MM.1S (cell line): ENCODE data around the gene GTPBP4.

Source experiments
- DNase-seq: peaks from one replicate; pipeline ENCODE4 v3.0.0-alpha.2; 2015
- H2AFZ ChIP-seq: fragments of 300-600 bp; sonication (generic); 2 replicates; pipeline ENCODE4 v1.6.0; 2016; ENCODE audit warnings: antibody characterized with exemption, low read length
- H3F3A ChIP-seq: fragments of 300-600 bp; sonication (generic); 2 replicates; pipeline ENCODE4 v1.6.1; 2016; ENCODE audit warnings: mild to moderate bottlenecking, antibody characterized with exemption, low read length, moderate library complexity, mixed read lengths; ENCODE audit not compliant: insufficient read depth
- H3K27ac ChIP-seq: fragments of 300-600 bp; sonication (generic); 2 replicates; pipeline ENCODE4 v1.5.1; 2016; ENCODE audit warnings: mild to moderate bottlenecking, low read length
- H3K27me3 ChIP-seq: fragments of 300-600 bp; sonication (generic); replicated peaks from 2 replicates; pipeline ENCODE4 v1.6.0; 2016; ENCODE audit warnings: low read length; ENCODE audit not compliant: insufficient read depth
- H3K36me3 ChIP-seq: fragments of 300-600 bp; sonication (generic); replicated peaks from 2 replicates; pipeline ENCODE4 v1.6.1; 2016; ENCODE audit warnings: mild to moderate bottlenecking, low read length, mixed read lengths; ENCODE audit not compliant: insufficient read depth
- H3K4me1 ChIP-seq: fragments of 300-600 bp; sonication (generic); 2 replicates; pipeline ENCODE4 v1.6.1; 2016; ENCODE audit warnings: low read length, mixed read lengths
- H3K4me2 ChIP-seq: fragments of 300-600 bp; sonication (generic); 2 replicates; pipeline ENCODE4 v1.6.0; 2016; ENCODE audit warnings: low read depth, low read length
- H3K4me3 ChIP-seq: fragments of 300-600 bp; sonication (generic); 2 replicates; pipeline ENCODE4 v1.5.1; 2016; ENCODE audit warnings: low read length, mixed read lengths
- H3K79me2 ChIP-seq: fragments of 300-600 bp; sonication (generic); 2 replicates; pipeline ENCODE4 v1.6.1; 2016; ENCODE audit warnings: mixed run types, low read length, mixed read lengths
- H3K9ac ChIP-seq: fragments of 300-600 bp; sonication (generic); 2 replicates; pipeline ENCODE4 v1.6.1; 2016; ENCODE audit warnings: low read length, mixed read lengths
- H3K9me2 ChIP-seq: fragments of 300-600 bp; sonication (generic); replicated peaks from 2 replicates; pipeline ENCODE4 v1.6.1; 2016; ENCODE audit warnings: mild to moderate bottlenecking, low read length, mixed read lengths; ENCODE audit not compliant: insufficient read depth
- H3K9me3 ChIP-seq: fragments of 300-600 bp; sonication (generic); replicated peaks from 2 replicates; pipeline ENCODE4 v1.6.1; 2016; ENCODE audit warnings: mild to moderate bottlenecking, low read length, mixed read lengths; ENCODE audit not compliant: insufficient read depth
- H4K20me1 ChIP-seq: fragments of 300-600 bp; sonication (generic); 2 replicates; pipeline ENCODE4 v1.6.1; 2016; ENCODE audit warnings: mild to moderate bottlenecking, low read length, moderate library complexity, mixed read lengths; ENCODE audit not compliant: insufficient read depth
- EZH2 ChIP-seq: fragments of 300-600 bp; sonication (generic); optimal IDR thresholded peaks from 2 replicates; pipeline ENCODE3; 2017; ENCODE audit warnings: low read depth, mild to moderate bottlenecking, antibody characterized with exemption, low read length, mixed read lengths
- EZH2phosphoT487 ChIP-seq: fragments of 300-600 bp; sonication (generic); IDR thresholded peaks from 2 replicates; pipeline ENCODE4 v1.6.1; 2018; ENCODE audit warnings: antibody characterized with exemption, low read length
- TF ChIP-seq, protein P1 (sequence below): fragments of 300-600 bp; sonication (generic); IDR thresholded peaks from 2 replicates; pipeline ENCODE4 v1.5.1; 2016; ENCODE audit warnings: antibody characterized with exemption, low read length, mixed read lengths

The GTPBP4 gene

GRCh38 chr10:971150-971542, 17.1 kb upstream of the GTPBP4 start:
- no peak overlapping the region for H3K4me2 ChIP-seq
- H3F3A ChIP-seq: no peaks in the 10 kb centered on the region
- H3K9me3 ChIP-seq: no peaks in the 10 kb centered on the region
- H3K4me1 ChIP-seq: no peaks in the 10 kb centered on the region
- no peak overlapping the region for H2AFZ ChIP-seq
- H3K27ac ChIP-seq: no peak overlapping the region
- H3K4me3 ChIP-seq: no peak overlapping the region
- H3K36me3 ChIP-seq: no peaks in the 10 kb centered on the region
- no peak for DNase-seq
- H4K20me1 ChIP-seq: no peaks in the 10 kb centered on the region
- no peaks in the 10 kb centered on the region for H3K79me2 ChIP-seq
- no peak overlapping the region for H3K9ac ChIP-seq
- TF ChIP-seq, protein P1, sequence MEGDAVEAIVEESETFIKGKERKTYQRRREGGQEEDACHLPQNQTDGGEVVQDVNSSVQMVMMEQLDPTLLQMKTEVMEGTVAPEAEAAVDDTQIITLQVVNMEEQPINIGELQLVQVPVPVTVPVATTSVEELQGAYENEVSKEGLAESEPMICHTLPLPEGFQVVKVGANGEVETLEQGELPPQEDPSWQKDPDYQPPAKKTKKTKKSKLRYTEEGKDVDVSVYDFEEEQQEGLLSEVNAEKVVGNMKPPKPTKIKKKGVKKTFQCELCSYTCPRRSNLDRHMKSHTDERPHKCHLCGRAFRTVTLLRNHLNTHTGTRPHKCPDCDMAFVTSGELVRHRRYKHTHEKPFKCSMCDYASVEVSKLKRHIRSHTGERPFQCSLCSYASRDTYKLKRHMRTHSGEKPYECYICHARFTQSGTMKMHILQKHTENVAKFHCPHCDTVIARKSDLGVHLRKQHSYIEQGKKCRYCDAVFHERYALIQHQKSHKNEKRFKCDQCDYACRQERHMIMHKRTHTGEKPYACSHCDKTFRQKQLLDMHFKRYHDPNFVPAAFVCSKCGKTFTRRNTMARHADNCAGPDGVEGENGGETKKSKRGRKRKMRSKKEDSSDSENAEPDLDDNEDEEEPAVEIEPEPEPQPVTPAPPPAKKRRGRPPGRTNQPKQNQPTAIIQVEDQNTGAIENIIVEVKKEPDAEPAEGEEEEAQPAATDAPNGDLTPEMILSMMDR: no peak
- no peak for TF ChIP-seq EZH2
- no peak for TF ChIP-seq EZH2phosphoT487
- no peaks in the 10 kb centered on the region for H3K9me2 ChIP-seq
- no peaks in the 10 kb centered on the region for H3K27me3 ChIP-seq

- Histone ChIP-seq H3K4me2 (no peak overlapping the region), H3K4me3 (no peak overlapping the region), H3K36me3 (no peaks in the 10 kb centered on the region), H3K9me2 (no peaks in the 10 kb centered on the region), H3K79me2 (no peaks in the 10 kb centered on the region), H3K9ac (no peak overlapping the region), H4K20me1 (no peaks in the 10 kb centered on the region), H2AFZ (no peak overlapping the region), H3K27me3 (no peaks in the 10 kb centered on the region), H3K27ac (no peak overlapping the region), H3K4me1 (no peaks in the 10 kb centered on the region), H3K9me3 (no peaks in the 10 kb centered on the region), H3F3A (no peaks in the 10 kb centered on the region)
- TF ChIP-seq, protein P1: no peak
- TF ChIP-seq EZH2phosphoT487 (no peak), EZH2 (no peak)
- DNase-seq: no peak
Observed at GRCh38 chr10:971613-972012, 16.6 kb upstream of the GTPBP4 start.

GRCh38 chr10:972763-973162, 15.5 kb upstream of the GTPBP4 start:
- Histone ChIP-seq H3F3A (no peaks in the 10 kb centered on the region), H3K4me3 (no peak overlapping the region), H3K9ac (no peak overlapping the region), H3K4me2 (no peak overlapping the region), H3K79me2 (no peaks in the 10 kb centered on the region), H3K27me3 (no peaks in the 10 kb centered on the region), H3K4me1 (no peaks in the 10 kb centered on the region), H3K36me3 (no peaks in the 10 kb centered on the region), H2AFZ (peak overlapping the region; percentile 24; the same call in 1 of the 2 replicates), H4K20me1 (no peaks in the 10 kb centered on the region), H3K27ac (no peak overlapping the region), H3K9me3 (no peaks in the 10 kb centered on the region), H3K9me2 (no peaks in the 10 kb centered on the region)
- no peak for TF ChIP-seq EZH2phosphoT487
- no peak for TF ChIP-seq EZH2
- TF ChIP-seq, protein P1: no peak
- DNase-seq: no peak
